Measurements from ENCODE around the gene ROPN1L. TPM values are rescaled to one million over a fixed set of nuclear protein-coding genes. Genes with fewer than 3 reads are reported as not detected.

ROPN1L gene
- total and polyA plus RNA-seq, 4 donors, result 12.0 to 34.8 (median 27.2) TPM

GRCh38 chr5:10470669-10471068 lies 29.0 kb downstream of the ROPN1L start:
- no peak overlapping the region for H3K9ac ChIP-seq (ENCODE audit: insufficient read depth in 1 of 2, low read length in 2 of 2)
- H3K9me3 ChIP-seq (ENCODE audit: control insufficient read depth in 4 of 4, insufficient read depth in 3 of 4, low read length in 3 of 4), result peaks cover 0 to 4% (median under 1%) of the 10 kb centered on the region in 4 donors
- no peak for TF ChIP-seq CTCF (IDR thresholded peaks at IDR 0.05; ENCODE audit: control extremely low read depth, extremely low read depth)
- H3K4me3 ChIP-seq, result no peak overlapping the region
- peaks cover 0 to 3% (median 0%) of the 10 kb centered on the region in 5 donors for H3K4me1 ChIP-seq (ENCODE audit: control insufficient read depth in 5 of 5, insufficient read depth in 5 of 5, low read length in 5 of 5)
- ATAC-seq (ENCODE audit: insufficient read depth, low FRiP score) (no peak), DNase-seq (no peak)
- no peaks in the 10 kb centered on the region for H3K36me3 ChIP-seq (ENCODE audit: control insufficient read depth in 4 of 4, insufficient read depth in 4 of 4, low read length in 4 of 4)
- H3K27me3 ChIP-seq (ENCODE audit: control insufficient read depth in 3 of 3, insufficient read depth in 3 of 3, low read length in 2 of 3), result peaks cover 0 to 3% (median 0%) of the 10 kb centered on the region in 3 donors
- 94 to 97% methylated on average over 10 of the region's 10 CpGs for WGBS, 2 donors
- no peak overlapping the region for H3K27ac ChIP-seq (ENCODE audit: low read depth in 1 of 2, low read length in 1 of 2)

- no peak for ATAC-seq (ENCODE audit: insufficient read depth, low FRiP score)
- Histone ChIP-seq H3K4me1 (ENCODE audit: control insufficient read depth in 5 of 5, insufficient read depth in 5 of 5, low read length in 5 of 5) (peaks cover 0 to 3% (median 0%) of the 10 kb centered on the region in 5 donors), H3K9ac (ENCODE audit: insufficient read depth in 1 of 2, low read length in 2 of 2) (no peak overlapping the region), H3K27me3 (ENCODE audit: control insufficient read depth in 3 of 3, insufficient read depth in 3 of 3, low read length in 2 of 3) (peaks cover 0 to 3% (median 0%) of the 10 kb centered on the region in 3 donors), H3K4me3 (no peak overlapping the region), H3K27ac (ENCODE audit: low read depth in 1 of 2, low read length in 1 of 2) (no peak overlapping the region), H3K9me3 (ENCODE audit: control insufficient read depth in 4 of 4, insufficient read depth in 3 of 4, low read length in 3 of 4) (peaks cover 0 to 8% (median 1%) of the 10 kb centered on the region in 4 donors), H3K36me3 (ENCODE audit: control insufficient read depth in 4 of 4, insufficient read depth in 4 of 4, low read length in 4 of 4) (no peaks in the 10 kb centered on the region)
- no peak for TF ChIP-seq CTCF (IDR thresholded peaks at IDR 0.05; ENCODE audit: control extremely low read depth, extremely low read depth)
- DNase-seq, result no peak
- WGBS, 2 donors, result 93 to 97% methylated on average over 6 of the region's 6 CpGs
These were observed 30.0 kb downstream of the ROPN1L start for GRCh38 chr5:10471677-10472076.

- Histone ChIP-seq H3K9ac (ENCODE audit: insufficient read depth in 1 of 2, low read length in 2 of 2) (no peak overlapping the region), H3K36me3 (ENCODE audit: control insufficient read depth in 4 of 4, insufficient read depth in 4 of 4, low read length in 4 of 4) (no peaks in the 10 kb centered on the region), H3K4me1 (ENCODE audit: control insufficient read depth in 5 of 5, insufficient read depth in 5 of 5, low read length in 5 of 5) (no peaks in the 10 kb centered on the region), H3K27ac (ENCODE audit: low read depth in 1 of 2, low read length in 1 of 2) (no peak overlapping the region), H3K9me3 (ENCODE audit: control insufficient read depth in 4 of 4, insufficient read depth in 3 of 4, low read length in 3 of 4) (peaks cover 0 to 8% (median 1%) of the 10 kb centered on the region in 4 donors), H3K4me3 (no peak overlapping the region), H3K27me3 (ENCODE audit: control insufficient read depth in 3 of 3, insufficient read depth in 3 of 3, low read length in 2 of 3) (no peaks in the 10 kb centered on the region)
- ATAC-seq (ENCODE audit: insufficient read depth, low FRiP score) (no peak), DNase-seq (no peak)
- 92 to 93% methylated on average over 7 of the region's 7 CpGs for WGBS, 2 donors
- no peak for TF ChIP-seq CTCF (IDR thresholded peaks at IDR 0.05; ENCODE audit: control extremely low read depth, extremely low read depth)
These were observed 32.9 kb downstream of the ROPN1L start for GRCh38 chr5:10474521-10475075.
